C4-2B (cell line): ENCODE results near the gene TSPAN14.

ENCODE experiments used
- H3K27ac ChIP-seq: fragments of 450-650 bp; 2 replicates; pipeline ENCODE4 v1.5.1; 2017
- CTCF ChIP-seq: fragments of 450-650 bp; conservative IDR thresholded peaks from 2 replicates; pipeline ENCODE4 v1.5.1; 2017; ENCODE audit warnings: mild to moderate bottlenecking
- ZFX ChIP-seq: fragments of 450-650 bp; IDR thresholded peaks from 2 replicates; pipeline ENCODE4 v1.6.1; 2017

Gene TSPAN14

GRCh38 chr10:80485076-80485945, 31.2 kb downstream of the TSPAN14 start:
- no peak overlapping the region for H3K27ac ChIP-seq

GRCh38 chr10:80485946-80486764, 32.0 kb downstream of the TSPAN14 start:
- TF ChIP-seq CTCF (no peak), ZFX (no peak)
- H3K27ac ChIP-seq: no peak overlapping the region; the same call in 1 of the 2 replicates

More at GRCh38 chr10:80485076-80485945, 31.2 kb downstream of the TSPAN14 start:
- TF ChIP-seq CTCF: no peak
- TF ChIP-seq ZFX: no peak

- TF ChIP-seq CTCF (no peak), ZFX (no peak)
- H3K27ac ChIP-seq: no peak overlapping the region
Measured at GRCh38 chr10:80486785-80487420, 32.8 kb downstream of the TSPAN14 start.

- H3K27ac ChIP-seq: no peak overlapping the region
- no peak for TF ChIP-seq ZFX
- TF ChIP-seq CTCF: no peak
Measured at GRCh38 chr10:80487421-80487785, 33.3 kb downstream of the TSPAN14 start.

- H3K27ac ChIP-seq: no peak overlapping the region
- TF ChIP-seq CTCF (no peak), ZFX (no peak)
Measured at GRCh38 chr10:80487791-80488538, 33.9 kb downstream of the TSPAN14 start.

GRCh38 chr10:80488539-80489066, 34.5 kb downstream of the TSPAN14 start:
- no peak for TF ChIP-seq ZFX
- H3K27ac ChIP-seq: no peak overlapping the region
